DLD1 (cell line): ENCODE measurements around the gene CDH7.

ENCODE experiments used
- in situ Hi-C: cut with HindIII; loops from 2 replicates; pipeline ENCODE4 v1.10.0; 2017; ENCODE audit warnings: low sequenced_read_pairs

The CDH7 gene

GRCh38 chr18:65907281-65907680 lies 156.5 kb downstream of the CDH7 start:
- in situ Hi-C loops, result no loop called here

- in situ Hi-C loops, result no loop called here
These were observed 168.2 kb downstream of the CDH7 start for GRCh38 chr18:65919018-65919417.

- in situ Hi-C loops, result no loop called here
These were observed 168.9 kb downstream of the CDH7 start for GRCh38 chr18:65919663-65920062.

GRCh38 chr18:65922103-65922502 lies 171.3 kb downstream of the CDH7 start:
- in situ Hi-C loops, result no loop called here

- in situ Hi-C loops, result no loop called here
These were observed 174.1 kb downstream of the CDH7 start for GRCh38 chr18:65924904-65925303.

GRCh38 chr18:65934874-65935273 lies 184.1 kb downstream of the CDH7 start:
- in situ Hi-C loops, result no loop called here

GRCh38 chr18:65936678-65937077 lies 185.9 kb downstream of the CDH7 start:
- in situ Hi-C loops, result no loop called here

GRCh38 chr18:65937180-65937579 lies 186.4 kb downstream of the CDH7 start:
- in situ Hi-C loops, result no loop called here

- in situ Hi-C loops, result no loop called here
These were observed 188.0 kb downstream of the CDH7 start for GRCh38 chr18:65938592-65939372.
